HG03159 (cell line): ENCODE data around the gene KRTAP22-2.

ENCODE experiments used
- ATAC-seq: cut with Tn5 transposase; IDR thresholded peaks from one replicate; pipeline ENCODE4 v1.9.1; 2021; ENCODE audit warnings: mild to moderate bottlenecking, moderate library complexity; ENCODE audit not compliant: unreplicated experiment

Gene KRTAP22-2

GRCh38 chr21:30590297-30590696 lies at the start of gene KRTAP22-2:
Gene KRTAP22-2 (minus strand): TSS chr21:30590397.
- ATAC-seq, result no peak

- ATAC-seq, result no peak
Observed at GRCh38 chr21:30638686-30639085, 48.5 kb upstream of the KRTAP22-2 start.

GRCh38 chr21:30634906-30635305 lies 44.7 kb upstream of the KRTAP22-2 start, which contains the start of gene KRTAP20-2:
Gene KRTAP20-2 (plus strand): TSS chr21:30635206. CDS start chr21:30635264, 58 bp downstream.
- no peak for ATAC-seq

- no peak for ATAC-seq
Observed at GRCh38 chr21:30629200-30629599, 39.0 kb upstream of the KRTAP22-2 start.

GRCh38 chr21:30628109-30628508 lies 37.9 kb upstream of the KRTAP22-2 start:
- no peak for ATAC-seq

GRCh38 chr21:30625449-30626165 lies 35.4 kb upstream of the KRTAP22-2 start:
- no peak for ATAC-seq

- ATAC-seq, result no peak
Observed at GRCh38 chr21:30623362-30623761, 33.2 kb upstream of the KRTAP22-2 start.

- ATAC-seq, result no peak
Observed at GRCh38 chr21:30620522-30620921, 30.3 kb upstream of the KRTAP22-2 start, which contains the start of gene KRTAP20-4. Gene KRTAP20-4 (plus strand): TSS chr21:30620627.

GRCh38 chr21:30620080-30620479 lies 29.9 kb upstream of the KRTAP22-2 start:
- ATAC-seq, result no peak

GRCh38 chr21:30616125-30616524 lies 25.9 kb upstream of the KRTAP22-2 start, which contains the start of gene KRTAP20-1:
Gene KRTAP20-1 (plus strand): TSS chr21:30616425. CDS start chr21:30616455, 30 bp downstream.
- ATAC-seq, result no peak

- ATAC-seq, result no peak
Observed at GRCh38 chr21:30615199-30615598, 25.0 kb upstream of the KRTAP22-2 start.

GRCh38 chr21:30613836-30614235 lies 23.6 kb upstream of the KRTAP22-2 start, which contains the start of gene KRTAP6-1:
Gene KRTAP6-1 (minus strand): TSS chr21:30613930. CDS start chr21:30613904, 26 bp downstream.
- ATAC-seq, result no peak

GRCh38 chr21:30612132-30612531 lies 21.9 kb upstream of the KRTAP22-2 start:
- ATAC-seq, result no peak

- ATAC-seq, result no peak
Observed at GRCh38 chr21:30605968-30606367, 15.8 kb upstream of the KRTAP22-2 start.

GRCh38 chr21:30600787-30601186 lies 10.6 kb upstream of the KRTAP22-2 start, which contains the start of gene KRTAP22-1:
Gene KRTAP22-1 (plus strand): TSS chr21:30601087.
- no peak for ATAC-seq

GRCh38 chr21:30598802-30599201 lies 8.6 kb upstream of the KRTAP22-2 start, which contains the start of gene KRTAP6-2:
Gene KRTAP6-2 (minus strand): TSS chr21:30598902. CDS start chr21:30598874, 28 bp downstream.
- ATAC-seq, result no peak

GRCh38 chr21:30592140-30592539 lies 1.9 kb upstream of the KRTAP22-2 start, which contains the start of gene KRTAP6-3:
Gene KRTAP6-3 (plus strand): TSS chr21:30592440. CDS start chr21:30592446, 6 bp downstream.
- no peak for ATAC-seq

GRCh38 chr21:30582870-30583269 lies 7.3 kb downstream of the KRTAP22-2 start:
- no peak for ATAC-seq

GRCh38 chr21:30580132-30580531 lies 10.1 kb downstream of the KRTAP22-2 start:
- ATAC-seq, result no peak

GRCh38 chr21:30579346-30579745 lies 10.9 kb downstream of the KRTAP22-2 start:
- ATAC-seq, result no peak

- ATAC-seq, result no peak
Observed at GRCh38 chr21:30577766-30578165, 12.4 kb downstream of the KRTAP22-2 start.

- no peak for ATAC-seq
Observed at GRCh38 chr21:30567617-30568016, 22.6 kb downstream of the KRTAP22-2 start.
